Sigmoid colon (tissue), 7 donors: ENCODE data around the gene RFC1. TPM values are rescaled to one million over a fixed set of nuclear protein-coding genes. Genes with fewer than 3 reads are reported as not detected.

ENCODE experiments used
- DNase-seq: peaks from one replicate; pipeline ENCODE4 v3.0.0-alpha.2; 2019
- H3K27ac ChIP-seq, 4 donors: fragments of 200-600 bp; sonication (generic); one replicate each; pipeline ENCODE4 v1.5.1; 2016 to 2019; ENCODE audit warnings: mild to moderate bottlenecking in 1 of 4
- H3K27me3 ChIP-seq, 3 donors: fragments of 200-600 bp; sonication (generic); one replicate each; pipeline ENCODE4 v1.5.1; 2019; ENCODE audit warnings: mild to moderate bottlenecking in 1 of 3
- H3K36me3 ChIP-seq, 4 donors: fragments of 200-600 bp; sonication (generic); one replicate each; pipeline ENCODE4 v1.5.1; 2016 to 2019
- H3K4me1 ChIP-seq, 4 donors: fragments of 200-600 bp; sonication (generic); one replicate each; pipeline ENCODE4 v1.5.1; 2017 to 2019
- H3K4me3 ChIP-seq, 4 donors: fragments of 200-600 bp; sonication (generic); one replicate each; pipeline ENCODE4 v1.5.1; 2017 to 2019; ENCODE audit warnings: mild to moderate bottlenecking in 2 of 4, moderate library complexity in 1 of 4
- H3K9me3 ChIP-seq, 4 donors: fragments of 200-600 bp in 3 of 4; sonication (generic) in 3 of 4; one replicate each; pipeline versions ENCODE4 v1.5.1 to v1.6.1; 2013 to 2019
- EP300 ChIP-seq, 4 donors: sonication (generic); formaldehyde crosslinking; IDR thresholded peaks; one replicate each; pipeline ENCODE4 v1.6.1; 2017; ENCODE audit warnings: antibody characterized with exemption in 4 of 4
- POLR2A ChIP-seq, 2 donors: fragments of 450-650 bp; IDR thresholded peaks; one replicate each; pipeline ENCODE4 v1.6.1; 2016; ENCODE audit warnings: antibody characterized with exemption in 2 of 2, mild to moderate bottlenecking in 2 of 2, moderate library complexity in 2 of 2
- POLR2AphosphoS5 ChIP-seq, 4 donors: sonication (generic); formaldehyde crosslinking; IDR thresholded peaks; one replicate each; pipeline ENCODE4 v1.6.1; 2017; ENCODE audit warnings: antibody characterized with exemption in 4 of 4
- WGBS, 2 donors: extraction: QIAGEN DNeasy Blood & Tissue Kit; methylation state at CpG; one replicate each; pipeline ENCODE4 v1.1.7; 2013; 5-methylcytosine and 5-hydroxymethylcytosine counted together
- intact Hi-C: fragments of 100-400 bp; cut with DNase I; formaldehyde crosslinking; loops from one replicate; pipeline ENCODE4 v1.15.1; 2023
- polyA plus RNA-seq, 3 donors: library from polyadenylated mRNA; stranded (reverse); fragments of 200-250 nt; gene quantifications; one replicate each; pipeline ENCODE4 v1.2.3, GENCODE V29; 2013
- total RNA-seq, 4 donors: library from RNA; depleted of rRNA; stranded (reverse); fragments of >200 nt; gene quantifications; one replicate each; pipeline ENCODE4 v1.1.0, GENCODE V29; 2016
- TF ChIP-seq, protein P1 (sequence below), 4 experiments: fragments of 450-650 bp in 3 of 4; fragments of 200-600 bp in 1 of 4; IDR thresholded peaks; one replicate each; pipeline ENCODE4 v1.5.1; 2016 to 2019; ENCODE audit warnings: antibody characterized with exemption in 4 of 4, mild to moderate bottlenecking in 3 of 4, moderate library complexity in 2 of 4
- donor health status: healthy with polysubstance abuse.
- donor health status: Bipolar disorder and iron deficiency.
- donor health status: healthy.

Gene RFC1
- total and polyA plus RNA-seq, 7 donors = 10.2 to 46.6 (median 30.2) TPM

DNA sequence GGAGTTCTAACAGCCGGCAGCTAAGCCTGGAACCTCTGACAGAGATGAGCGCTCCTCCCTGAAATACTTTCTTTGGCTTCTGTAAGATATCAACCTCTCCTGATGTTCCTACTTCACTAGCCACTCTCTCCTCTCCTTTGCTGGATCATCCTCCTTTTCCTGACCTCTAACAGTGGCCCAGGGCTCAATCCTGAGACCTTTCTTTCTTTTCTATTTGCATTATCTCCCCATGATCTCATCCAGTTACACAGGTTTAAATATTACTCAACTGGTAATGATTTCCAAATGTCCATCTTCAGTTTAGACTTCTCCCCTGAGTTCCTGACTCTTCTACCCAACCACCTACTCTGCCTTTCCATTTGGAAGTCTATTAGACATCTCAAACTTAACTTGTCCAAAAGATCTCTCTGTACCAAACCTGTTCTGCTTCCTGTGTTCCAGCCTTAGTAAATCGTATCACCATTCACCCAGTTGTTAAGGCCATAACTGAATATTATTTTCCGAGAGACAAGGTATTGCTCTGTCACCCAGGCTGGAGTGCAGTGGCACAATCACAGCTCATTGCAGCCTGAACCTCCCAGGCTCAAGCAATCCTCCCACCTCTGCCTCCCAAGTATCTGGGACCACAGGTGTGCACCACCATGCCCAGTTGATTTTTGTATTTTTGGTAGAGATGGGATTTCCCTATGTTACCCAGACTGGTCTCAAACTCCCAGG, 41.1 kb downstream of the RFC1 start:
- peaks cover 0 to 53% (median 0%) of the 10 kb centered on the region in 4 donors for H3K36me3 ChIP-seq
- H3K9me3 ChIP-seq = no peaks in the 10 kb centered on the region
- intact Hi-C loops = no loop called here
- H3K4me1 ChIP-seq = no peaks in the 10 kb centered on the region
- no peak for DNase-seq
- WGBS, 2 donors = 78 to 94% methylated on average over 4 of the region's 4 CpGs
- no peaks in the 10 kb centered on the region for H3K27me3 ChIP-seq
- no peak for TF ChIP-seq POLR2A (IDR thresholded peaks at IDR 0.05)
- H3K4me3 ChIP-seq = no peak overlapping the region
- H3K27ac ChIP-seq = peak overlapping the region in 2 of 4 donors; percentile 7 to 50

DNA sequence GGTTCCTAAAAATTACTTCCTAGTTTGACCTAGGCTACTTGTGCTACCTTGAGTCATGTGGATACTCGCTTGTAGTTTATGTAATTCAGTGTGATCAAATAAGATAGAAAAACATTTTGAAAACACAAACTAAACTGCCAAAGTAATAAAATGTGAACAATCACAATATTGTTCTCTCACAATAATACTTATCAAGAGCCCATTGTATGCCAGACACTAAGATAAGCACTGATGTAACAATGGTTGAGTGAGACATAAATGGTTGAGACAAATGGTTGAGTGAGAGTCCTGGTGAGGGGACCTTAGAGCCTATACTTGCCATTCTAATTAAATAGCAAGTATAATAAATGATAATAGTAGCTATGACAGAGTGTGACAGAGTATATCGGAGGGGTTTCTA, 41.7 kb downstream of the RFC1 start:
- TF ChIP-seq EP300 (IDR thresholded peaks at IDR 0.05) (no peak), POLR2A (IDR thresholded peaks at IDR 0.05) (no peak), POLR2AphosphoS5 (IDR thresholded peaks at IDR 0.05) (no peak)
- TF ChIP-seq, protein P1, sequence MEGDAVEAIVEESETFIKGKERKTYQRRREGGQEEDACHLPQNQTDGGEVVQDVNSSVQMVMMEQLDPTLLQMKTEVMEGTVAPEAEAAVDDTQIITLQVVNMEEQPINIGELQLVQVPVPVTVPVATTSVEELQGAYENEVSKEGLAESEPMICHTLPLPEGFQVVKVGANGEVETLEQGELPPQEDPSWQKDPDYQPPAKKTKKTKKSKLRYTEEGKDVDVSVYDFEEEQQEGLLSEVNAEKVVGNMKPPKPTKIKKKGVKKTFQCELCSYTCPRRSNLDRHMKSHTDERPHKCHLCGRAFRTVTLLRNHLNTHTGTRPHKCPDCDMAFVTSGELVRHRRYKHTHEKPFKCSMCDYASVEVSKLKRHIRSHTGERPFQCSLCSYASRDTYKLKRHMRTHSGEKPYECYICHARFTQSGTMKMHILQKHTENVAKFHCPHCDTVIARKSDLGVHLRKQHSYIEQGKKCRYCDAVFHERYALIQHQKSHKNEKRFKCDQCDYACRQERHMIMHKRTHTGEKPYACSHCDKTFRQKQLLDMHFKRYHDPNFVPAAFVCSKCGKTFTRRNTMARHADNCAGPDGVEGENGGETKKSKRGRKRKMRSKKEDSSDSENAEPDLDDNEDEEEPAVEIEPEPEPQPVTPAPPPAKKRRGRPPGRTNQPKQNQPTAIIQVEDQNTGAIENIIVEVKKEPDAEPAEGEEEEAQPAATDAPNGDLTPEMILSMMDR (IDR thresholded peaks at IDR 0.05) = no peak
- Histone ChIP-seq H3K9me3 (no peaks in the 10 kb centered on the region), H3K4me1 (no peaks in the 10 kb centered on the region), H3K4me3 (no peak overlapping the region), H3K27ac (peak overlapping the region in 2 of 4 donors; percentile 7 to 50), H3K27me3 (no peaks in the 10 kb centered on the region), H3K36me3 (peaks cover 0 to 58% (median 0%) of the 10 kb centered on the region in 4 donors)
- no peak for DNase-seq
- WGBS, 2 donors = 46 to 80% methylated on average over 2 of the region's 2 CpGs
- intact Hi-C loops = no loop called here

GRCh38 chr4:39323821-39324220, 42.3 kb downstream of the RFC1 start:
- TF ChIP-seq, protein P1 (IDR thresholded peaks at IDR 0.05) = no peak
- TF ChIP-seq POLR2AphosphoS5 (IDR thresholded peaks at IDR 0.05) = no peak
- TF ChIP-seq EP300 (IDR thresholded peaks at IDR 0.05) = no peak
- no peak for TF ChIP-seq POLR2A (IDR thresholded peaks at IDR 0.05)
- intact Hi-C loops = no loop called here

GRCh38 chr4:39320381-39321115, 45.6 kb downstream of the RFC1 start:
- DNase-seq = no peak
- Histone ChIP-seq H3K27ac (no peak overlapping the region), H3K27me3 (no peaks in the 10 kb centered on the region), H3K4me3 (no peak overlapping the region), H3K9me3 (no peaks in the 10 kb centered on the region), H3K4me1 (no peaks in the 10 kb centered on the region), H3K36me3 (peaks cover 4 to 62% (median 10%) of the 10 kb centered on the region in 4 donors)
- TF ChIP-seq EP300 (IDR thresholded peaks at IDR 0.05) = no peak
- no peak for TF ChIP-seq POLR2AphosphoS5 (IDR thresholded peaks at IDR 0.05)
- TF ChIP-seq, protein P1 (IDR thresholded peaks at IDR 0.05) = no peak
- intact Hi-C loops = no loop called here

More at GRCh38 chr4:39323821-39324220, 42.3 kb downstream of the RFC1 start:
- H3K27ac ChIP-seq = peak overlapping the region in 2 of 4 donors; percentile 7 to 50
- H3K36me3 ChIP-seq = peaks cover 0 to 59% (median 2%) of the 10 kb centered on the region in 4 donors
- H3K4me1 ChIP-seq = no peaks in the 10 kb centered on the region
- H3K9me3 ChIP-seq = no peaks in the 10 kb centered on the region
- WGBS, 2 donors = 77 to 86% methylated on average over 1 of the region's 1 CpG
- no peak for DNase-seq
- no peaks in the 10 kb centered on the region for H3K27me3 ChIP-seq
- H3K4me3 ChIP-seq = no peak overlapping the region

DNA sequence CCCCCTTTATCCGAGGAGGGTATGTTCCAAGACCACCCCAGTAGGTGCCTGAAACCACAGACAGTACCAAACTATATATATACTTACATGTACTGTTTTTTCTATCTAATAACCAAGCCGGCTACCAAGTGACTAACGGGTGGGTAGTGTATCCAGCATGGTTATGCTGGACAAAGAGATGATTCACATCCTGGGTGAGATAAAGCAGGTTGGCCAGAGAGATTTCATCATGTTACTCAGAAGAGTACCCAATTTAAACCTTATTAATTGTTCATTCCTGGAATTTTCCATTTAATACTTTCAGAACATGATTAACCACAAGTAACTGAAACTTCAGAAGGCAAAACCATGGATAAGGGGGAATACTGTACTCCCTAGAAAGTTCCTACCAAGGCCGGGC, 46.5 kb downstream of the RFC1 start:
- WGBS, 2 donors = 96 to 99% methylated on average over 4 of the region's 4 CpGs
- H3K27me3 ChIP-seq = no peaks in the 10 kb centered on the region
- no peaks in the 10 kb centered on the region for H3K4me1 ChIP-seq
- no peak for DNase-seq
- H3K9me3 ChIP-seq = no peaks in the 10 kb centered on the region
- no peak overlapping the region for H3K4me3 ChIP-seq
- TF ChIP-seq POLR2A (IDR thresholded peaks at IDR 0.05) (no peak), EP300 (IDR thresholded peaks at IDR 0.05) (no peak), POLR2AphosphoS5 (IDR thresholded peaks at IDR 0.05) (no peak)
- TF ChIP-seq, protein P1 (IDR thresholded peaks at IDR 0.05) = no peak
- no peak overlapping the region for H3K27ac ChIP-seq
- intact Hi-C loops = no loop called here
- H3K36me3 ChIP-seq = peaks cover 8 to 57% (median 12%) of the 10 kb centered on the region in 4 donors
